HepG2 (cell line): ENCODE measurements around the gene ENSA. TPM values are rescaled to one million over a fixed set of nuclear protein-coding genes. Genes with fewer than 3 reads are reported as not detected.

Source experiments
- ATF7-NPFF ChIP-seq: sonication (generic); formaldehyde crosslinking; IDR thresholded peaks from 2 replicates; pipeline ENCODE4 v1.8.1; 2023; ENCODE audit warnings: mild to moderate bottlenecking, low read depth, missing genetic modification reagents, moderate library complexity
- BATF2 ChIP-seq: sonication (generic); formaldehyde crosslinking; IDR thresholded peaks from 2 replicates; pipeline ENCODE4 v1.8.0; 2022; ENCODE audit warnings: mild to moderate bottlenecking, missing genetic modification reagents, moderate library complexity
- CENPT ChIP-seq: sonication (generic); formaldehyde crosslinking; IDR thresholded peaks from 2 replicates; pipeline ENCODE4 v1.8.0; 2022; ENCODE audit warnings: low read depth, mild to moderate bottlenecking, moderate library complexity, missing genetic modification reagents
- ELF4 ChIP-seq: sonication (generic); formaldehyde crosslinking; IDR thresholded peaks from 2 replicates; pipeline ENCODE4 v1.5.0; 2020; ENCODE audit warnings: missing genetic modification reagents, mild to moderate bottlenecking, moderate library complexity, borderline replicate concordance
- FOXJ3 ChIP-seq: sonication (generic); formaldehyde crosslinking; IDR thresholded peaks from 2 replicates; pipeline ENCODE4 v1.4.0; 2020; ENCODE audit warnings: missing genetic modification reagents, mild to moderate bottlenecking, borderline replicate concordance
- HES4 ChIP-seq: sonication (generic); formaldehyde crosslinking; IDR thresholded peaks from 2 replicates; pipeline ENCODE4 v1.9.0; 2021; ENCODE audit warnings: mild to moderate bottlenecking, missing genetic modification reagents, borderline replicate concordance
- HIVEP1 ChIP-seq: sonication (generic); formaldehyde crosslinking; IDR thresholded peaks from 2 replicates; pipeline ENCODE4 v1.4.0; 2020; ENCODE audit warnings: mild to moderate bottlenecking, missing genetic modification reagents
- HMGXB4 ChIP-seq, 2 experiments: sonication (generic) in 1 of 2; formaldehyde crosslinking in 1 of 2; IDR thresholded peaks; 2 replicates each; pipeline versions ENCODE4 v1.4.0 to v1.6.1; 2018 to 2020; ENCODE audit warnings: missing genetic modification reagents in 2 of 2, borderline replicate concordance in 1 of 2, low read depth in 1 of 2, mild to moderate bottlenecking in 1 of 2, missing biosample characterization in 1 of 2
- MLLT10 ChIP-seq: sonication (generic); formaldehyde crosslinking; IDR thresholded peaks from 2 replicates; pipeline ENCODE4 v1.4.0; 2020; ENCODE audit warnings: missing genetic modification reagents
- MXD3 ChIP-seq: IDR thresholded peaks from 2 replicates; pipeline ENCODE4 v1.6.1; 2016; ENCODE audit warnings: mild to moderate bottlenecking, missing biosample characterization, missing genetic modification reagents
- ONECUT2 ChIP-seq: sonication (generic); formaldehyde crosslinking; IDR thresholded peaks from 2 replicates; pipeline ENCODE4 v1.4.0; 2020; ENCODE audit warnings: missing genetic modification reagents
- SOX5 ChIP-seq: IDR thresholded peaks from 2 replicates; pipeline ENCODE4 v1.6.1; 2016; ENCODE audit warnings: borderline replicate concordance
- TCF7L2 ChIP-seq: IDR thresholded peaks from 2 replicates; pipeline ENCODE4 v1.6.1; 2011; ENCODE audit warnings: mild to moderate bottlenecking, low read depth, low read length, moderate library complexity
- ZBTB37 ChIP-seq: sonication (generic); formaldehyde crosslinking; IDR thresholded peaks from 2 replicates; pipeline ENCODE4 v1.4.0; 2020; ENCODE audit warnings: mild to moderate bottlenecking, missing genetic modification reagents
- ZC3H13 ChIP-seq: sonication (generic); formaldehyde crosslinking; IDR thresholded peaks from 2 replicates; pipeline ENCODE4 v1.8.1; 2023; ENCODE audit warnings: mild to moderate bottlenecking, missing genetic modification reagents, moderate library complexity
- ZNF225 ChIP-seq: sonication (generic); formaldehyde crosslinking; IDR thresholded peaks from 2 replicates; pipeline ENCODE4 v1.4.0; 2020; ENCODE audit warnings: mild to moderate bottlenecking, missing genetic modification reagents
- ZNF383 ChIP-seq: sonication (generic); formaldehyde crosslinking; IDR thresholded peaks from 2 replicates; pipeline ENCODE4 v1.4.0; 2020; ENCODE audit warnings: missing genetic modification reagents, mild to moderate bottlenecking, borderline replicate concordance
- ZNF619 ChIP-seq: sonication (generic); formaldehyde crosslinking; IDR thresholded peaks from 2 replicates; pipeline ENCODE4 v1.4.0; 2020; ENCODE audit warnings: mild to moderate bottlenecking, missing genetic modification reagents
- ZNF670 ChIP-seq: sonication (generic); formaldehyde crosslinking; IDR thresholded peaks from 2 replicates; pipeline ENCODE4 v1.8.0; 2022; ENCODE audit warnings: mild to moderate bottlenecking, missing genetic modification reagents, borderline replicate concordance
- ZNF777 ChIP-seq: sonication (generic); formaldehyde crosslinking; IDR thresholded peaks from 2 replicates; pipeline ENCODE4 v1.4.0; 2020; ENCODE audit warnings: missing genetic modification reagents
- ZSCAN29 ChIP-seq: sonication (generic); formaldehyde crosslinking; conservative IDR thresholded peaks from 2 replicates; pipeline ENCODE4 v1.4.0; 2020; ENCODE audit warnings: mild to moderate bottlenecking, missing genetic modification reagents
- polyA plus RNA-seq, 8 experiments: library from polyadenylated mRNA; depleted of rRNA in 3 of 8; stranded (reverse) in 7 of 8; unstranded in 1 of 8; fragments of >200 nt; fragmentation: Illumina TruSeq in 4 of 8; extraction: Trizol in 4 of 8; gene quantifications; 2 replicates each; pipeline versions ENCODE4 v1.2.1 to v1.2.3, GENCODE V29; 2011 to 2016; ENCODE audit warnings: low read depth in 4 of 8, missing spikeins in 1 of 8, mixed read lengths in 1 of 8; ENCODE audit not compliant: insufficient read depth in 1 of 8
- total RNA-seq, 5 experiments: library from RNA; depleted of rRNA; stranded (reverse); fragments of >200 nt; fragmentation: Illumina TruSeq; extraction: Trizol; gene quantifications; 2 replicates each; pipeline ENCODE4 v1.2.3, GENCODE V29; 2016; ENCODE audit warnings: low read depth in 1 of 5
- TF ChIP-seq, protein P1 (sequence below): sonication (generic); formaldehyde crosslinking; IDR thresholded peaks from 2 replicates; pipeline ENCODE4 v1.5.0; 2020; ENCODE audit warnings: mild to moderate bottlenecking, missing genetic modification reagents

The ENSA gene
- total and polyA plus RNA-seq, 2 of the 13 experiments (the other 11 are each of a cell fraction or from before 2014, with no cell fraction given), result 54.5 to 111 TPM

- TF ChIP-seq ZNF383 (CRISPR knock-in tag), result 0 out of 2 replicates have a peak, but pooled peaks have one; percentile 67
- TF ChIP-seq MLLT10, result no peak
- TF ChIP-seq HMGXB4 (CRISPR knock-in tag; IDR thresholded peaks at IDR 0.05; ENCODE audit: borderline replicate concordance in 1 of 2, low read depth in 1 of 2), result peak; percentile 55 to 76
- TF ChIP-seq ZNF225 (CRISPR knock-in tag), result 0 out of 2 replicates have a peak, but pooled peaks have one; percentile 53
- no peak for TF ChIP-seq ZC3H13 (CRISPR knock-in tag)
- no peak; the same call in 1 of the 2 replicates for TF ChIP-seq ATF7-NPFF
- TF ChIP-seq ONECUT2 (CRISPR knock-in tag), result no peak
- 0 out of 2 replicates have a peak, but pooled peaks have one; percentile 7 for TF ChIP-seq ZNF619 (CRISPR knock-in tag)
- TF ChIP-seq BATF2 (CRISPR knock-in tag), result no peak
- TF ChIP-seq MXD3, result peak; percentile 42; the same call in 1 of the 2 replicates
- no peak for TF ChIP-seq CENPT (CRISPR knock-in tag)
- TF ChIP-seq ZBTB37 (CRISPR knock-in tag), result no peak
- TF ChIP-seq ELF4 (CRISPR knock-in tag), result peak; percentile 45; the same call in 1 of the 2 replicates
- no peak for TF ChIP-seq ZNF777
- peak; percentile 44; the same call in 1 of the 2 replicates for TF ChIP-seq HES4 (CRISPR knock-in tag)
- no peak for TF ChIP-seq ZSCAN29 (CRISPR knock-in tag)
- TF ChIP-seq ZNF670 (CRISPR knock-in tag), result peak; percentile 90; the same call in 1 of the 2 replicates
- TF ChIP-seq, protein P1, sequence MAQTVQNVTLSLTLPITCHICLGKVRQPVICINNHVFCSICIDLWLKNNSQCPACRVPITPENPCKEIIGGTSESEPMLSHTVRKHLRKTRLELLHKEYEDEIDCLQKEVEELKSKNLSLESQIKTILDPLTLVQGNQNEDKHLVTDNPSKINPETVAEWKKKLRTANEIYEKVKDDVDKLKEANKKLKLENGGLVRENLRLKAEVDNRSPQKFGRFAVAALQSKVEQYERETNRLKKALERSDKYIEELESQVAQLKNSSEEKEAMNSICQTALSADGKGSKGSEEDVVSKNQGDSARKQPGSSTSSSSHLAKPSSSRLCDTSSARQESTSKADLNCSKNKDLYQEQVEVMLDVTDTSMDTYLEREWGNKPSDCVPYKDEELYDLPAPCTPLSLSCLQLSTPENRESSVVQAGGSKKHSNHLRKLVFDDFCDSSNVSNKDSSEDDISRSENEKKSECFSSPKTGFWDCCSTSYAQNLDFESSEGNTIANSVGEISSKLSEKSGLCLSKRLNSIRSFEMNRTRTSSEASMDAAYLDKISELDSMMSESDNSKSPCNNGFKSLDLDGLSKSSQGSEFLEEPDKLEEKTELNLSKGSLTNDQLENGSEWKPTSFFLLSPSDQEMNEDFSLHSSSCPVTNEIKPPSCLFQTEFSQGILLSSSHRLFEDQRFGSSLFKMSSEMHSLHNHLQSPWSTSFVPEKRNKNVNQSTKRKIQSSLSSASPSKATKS (CRISPR knock-in tag), result no peak
- TF ChIP-seq TCF7L2, result no peak
- no peak for TF ChIP-seq FOXJ3
- peak; percentile 22; the same call in 1 of the 2 replicates for TF ChIP-seq SOX5 (CRISPR knock-in tag)
- no peak for TF ChIP-seq HIVEP1 (CRISPR knock-in tag)
These were observed at the start of gene ENSA (continued) for GRCh38 chr1:150629115-150629928.
